Mesenteric fat pad (tissue), 1 donor: ENCODE results near the gene ADGRA1. TPM values are rescaled to one million over a fixed set of nuclear protein-coding genes. Genes with fewer than 3 reads are reported as not detected.
"Not testable (repeated sequence)": the region's sequence is repeated elsewhere in the genome, so short reads cannot be mapped to it uniquely, and the experiment has no call there.

Experiments used
- DNase-seq: peaks from one replicate; pipeline ENCODE4 v3.0.0-alpha.2; 2020; ENCODE audit warnings: low spot score
- total RNA-seq: library from RNA; stranded (reverse); fragmentation: NEBNext Ultra II Directional; extraction: Animal tissue kit (Norgen Biotek cat#: 25700); gene quantifications from one replicate; pipeline ENCODE4 v1.2.1, GENCODE V29; 2021
- donor health status: DM: yes; HTN: yes; CAD: no.

ADGRA1 gene
- total RNA-seq, 1 donor from 2014 or later, result not detected

GRCh38 chr10:133174689-133175263 is 87.1 kb downstream of the ADGRA1 start:
- no peak for DNase-seq

- DNase-seq, result not testable (repeated sequence)
These were observed 87.9 kb downstream of the ADGRA1 start for GRCh38 chr10:133175624-133176023.

GRCh38 chr10:133176546-133176945 is 88.8 kb downstream of the ADGRA1 start:
- DNase-seq, result no peak

- DNase-seq, result no peak
These were observed 89.8 kb downstream of the ADGRA1 start for GRCh38 chr10:133177380-133178157.

- no peak for DNase-seq
These were observed 90.8 kb downstream of the ADGRA1 start for GRCh38 chr10:133178357-133179127.

DNA sequence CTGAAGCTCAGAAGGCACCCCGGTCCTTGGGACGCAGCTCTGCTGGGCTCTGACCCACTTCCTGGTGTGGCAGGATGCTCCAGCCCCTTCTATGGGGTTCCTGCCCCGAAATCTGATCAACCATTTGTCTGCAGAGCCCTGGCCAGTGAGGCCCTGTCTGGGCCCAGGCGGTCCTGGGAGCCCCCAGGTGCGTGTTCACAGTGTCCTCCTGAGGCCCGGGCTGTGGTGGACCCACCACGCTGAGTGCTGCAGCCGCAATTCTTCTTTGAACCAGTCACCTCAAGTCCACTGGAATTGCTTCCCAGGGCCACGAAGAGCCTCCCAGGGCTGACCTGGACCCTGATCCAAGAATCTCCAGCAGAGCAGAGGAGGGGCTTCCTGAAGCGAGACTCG is 91.4 kb downstream of the ADGRA1 start:
- no peak for DNase-seq

- no peak for DNase-seq
These were observed 91.9 kb downstream of the ADGRA1 start for GRCh38 chr10:133179651-133180050.

- no peak for DNase-seq
These were observed 92.7 kb downstream of the ADGRA1 start for GRCh38 chr10:133180192-133180964.

- DNase-seq, result no peak
These were observed 93.4 kb downstream of the ADGRA1 start for GRCh38 chr10:133180965-133181639.

Other genes with a start within 250 kb of the ADGRA1 start
- gene CFAP46, start 145.4 kb upstream of the ADGRA1 start, total RNA-seq, result not detected
- gene KNDC1, start 72.3 kb downstream of the ADGRA1 start, total RNA-seq, result 0.13 TPM
- gene UTF1, start 142.3 kb downstream of the ADGRA1 start, total RNA-seq, result not detected
- gene VENTX, start 149.9 kb downstream of the ADGRA1 start, total RNA-seq, result 4.0 TPM
- gene ADAM8, start 188.9 kb downstream of the ADGRA1 start, total RNA-seq, result 12.0 TPM
- gene TUBGCP2, start 220.9 kb downstream of the ADGRA1 start, total RNA-seq, result 46.3 TPM
- gene ZNF511, start 221.0 kb downstream of the ADGRA1 start, total RNA-seq, result 32.9 TPM
- gene CALY, start 249.0 kb downstream of the ADGRA1 start, total RNA-seq, result not detected